ENCODE measurements around the gene WNT7B.

WNT7B gene

DNA sequence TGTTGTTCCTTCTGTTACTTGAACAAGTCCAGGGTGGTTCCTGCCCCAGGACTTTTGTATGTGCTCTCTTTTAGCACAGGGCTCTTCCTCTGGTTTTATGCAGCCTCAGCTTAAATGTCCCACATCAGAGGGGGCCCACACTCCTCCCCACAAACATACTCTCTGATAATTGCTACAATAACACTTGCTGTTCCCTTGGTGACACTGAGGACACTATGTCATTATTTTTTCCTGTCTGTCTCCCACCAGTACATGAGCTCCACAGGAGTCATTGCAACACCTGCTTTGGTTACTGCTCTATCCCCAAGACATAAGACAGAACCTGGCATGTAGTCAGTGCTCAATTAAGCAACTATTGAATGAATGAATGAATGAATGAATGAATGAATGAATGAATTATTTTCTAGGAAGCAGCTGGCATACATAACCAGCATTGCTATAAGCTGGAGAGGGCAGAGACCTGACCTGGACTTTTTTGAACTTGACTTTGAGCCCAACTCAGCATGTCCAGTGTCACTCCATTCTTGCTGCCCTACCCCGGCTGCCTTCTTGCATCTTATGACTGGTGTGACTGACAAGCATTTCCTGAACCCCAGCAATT lies 7.5 kb upstream of the WNT7B start:
- TF ChIP-seq, protein P1, sequence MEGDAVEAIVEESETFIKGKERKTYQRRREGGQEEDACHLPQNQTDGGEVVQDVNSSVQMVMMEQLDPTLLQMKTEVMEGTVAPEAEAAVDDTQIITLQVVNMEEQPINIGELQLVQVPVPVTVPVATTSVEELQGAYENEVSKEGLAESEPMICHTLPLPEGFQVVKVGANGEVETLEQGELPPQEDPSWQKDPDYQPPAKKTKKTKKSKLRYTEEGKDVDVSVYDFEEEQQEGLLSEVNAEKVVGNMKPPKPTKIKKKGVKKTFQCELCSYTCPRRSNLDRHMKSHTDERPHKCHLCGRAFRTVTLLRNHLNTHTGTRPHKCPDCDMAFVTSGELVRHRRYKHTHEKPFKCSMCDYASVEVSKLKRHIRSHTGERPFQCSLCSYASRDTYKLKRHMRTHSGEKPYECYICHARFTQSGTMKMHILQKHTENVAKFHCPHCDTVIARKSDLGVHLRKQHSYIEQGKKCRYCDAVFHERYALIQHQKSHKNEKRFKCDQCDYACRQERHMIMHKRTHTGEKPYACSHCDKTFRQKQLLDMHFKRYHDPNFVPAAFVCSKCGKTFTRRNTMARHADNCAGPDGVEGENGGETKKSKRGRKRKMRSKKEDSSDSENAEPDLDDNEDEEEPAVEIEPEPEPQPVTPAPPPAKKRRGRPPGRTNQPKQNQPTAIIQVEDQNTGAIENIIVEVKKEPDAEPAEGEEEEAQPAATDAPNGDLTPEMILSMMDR (conservative IDR thresholded peaks at IDR 0.05; ENCODE audit: control insufficient read depth, insufficient read depth, low read depth, low read length): no peak
- no peak overlapping the region for H3K4me3 ChIP-seq (ENCODE audit: control insufficient read depth, low read depth, low read length)
- no peak for DNase-seq (ENCODE audit: low read depth)

DNA sequence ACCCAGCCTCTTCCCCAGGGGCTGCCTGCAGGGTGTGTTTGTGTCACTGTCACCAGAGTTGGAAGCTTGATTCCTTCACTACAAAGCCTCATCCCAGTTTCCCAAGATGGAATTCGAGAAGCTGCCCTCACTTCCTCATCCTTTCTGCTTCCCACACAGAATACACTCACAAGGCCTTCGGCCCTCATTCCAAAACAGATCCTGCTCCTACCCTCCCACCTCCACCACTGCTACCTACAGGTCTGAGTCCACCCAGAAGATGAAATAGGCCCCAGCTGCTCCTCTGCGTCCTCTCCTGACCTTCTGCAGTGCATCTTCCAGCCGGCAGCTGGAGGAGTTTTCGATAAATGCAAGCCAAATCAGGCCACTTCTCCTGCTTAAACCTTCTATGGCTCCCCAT lies 6.8 kb upstream of the WNT7B start:
- H3K4me3 ChIP-seq (ENCODE audit: control insufficient read depth, low read depth, low read length): no peak overlapping the region
- TF ChIP-seq, protein P1 (conservative IDR thresholded peaks at IDR 0.05; ENCODE audit: control insufficient read depth, insufficient read depth, low read depth, low read length): no peak
- no peak for DNase-seq (ENCODE audit: low read depth)

DNA sequence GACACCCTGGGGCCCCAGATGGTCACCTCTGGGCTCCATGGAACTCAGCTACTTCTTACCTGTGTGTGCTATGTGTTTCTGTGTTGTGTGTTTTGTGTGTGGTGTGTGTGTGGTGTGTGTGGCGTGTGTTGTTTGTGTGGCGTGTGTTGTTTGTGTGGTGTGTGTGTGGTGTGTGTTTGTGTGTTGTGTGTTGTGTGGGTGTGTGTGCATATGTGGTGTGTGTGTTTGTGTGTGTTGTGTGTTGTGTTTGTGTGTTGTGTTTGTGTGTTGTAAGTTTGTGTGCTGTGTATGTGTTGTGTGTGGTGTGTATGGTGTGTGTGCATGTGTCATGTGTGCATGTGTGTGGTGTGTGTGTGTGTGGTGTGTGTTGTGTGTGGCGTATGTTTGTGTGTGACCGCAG lies 3.8 kb upstream of the WNT7B start:
- TF ChIP-seq, protein P1 (conservative IDR thresholded peaks at IDR 0.05; ENCODE audit: control insufficient read depth, insufficient read depth, low read depth, low read length): no peak
- no peak for DNase-seq (ENCODE audit: low read depth)
- no peak overlapping the region for H3K4me3 ChIP-seq (ENCODE audit: control insufficient read depth, low read depth, low read length)

- no peak for DNase-seq (ENCODE audit: low read depth)
- TF ChIP-seq, protein P1 (conservative IDR thresholded peaks at IDR 0.05; ENCODE audit: control insufficient read depth, insufficient read depth, low read depth, low read length): no peak
Observed at GRCh38 chr22:45980268-45980570, 3.3 kb upstream of the WNT7B start.

DNA sequence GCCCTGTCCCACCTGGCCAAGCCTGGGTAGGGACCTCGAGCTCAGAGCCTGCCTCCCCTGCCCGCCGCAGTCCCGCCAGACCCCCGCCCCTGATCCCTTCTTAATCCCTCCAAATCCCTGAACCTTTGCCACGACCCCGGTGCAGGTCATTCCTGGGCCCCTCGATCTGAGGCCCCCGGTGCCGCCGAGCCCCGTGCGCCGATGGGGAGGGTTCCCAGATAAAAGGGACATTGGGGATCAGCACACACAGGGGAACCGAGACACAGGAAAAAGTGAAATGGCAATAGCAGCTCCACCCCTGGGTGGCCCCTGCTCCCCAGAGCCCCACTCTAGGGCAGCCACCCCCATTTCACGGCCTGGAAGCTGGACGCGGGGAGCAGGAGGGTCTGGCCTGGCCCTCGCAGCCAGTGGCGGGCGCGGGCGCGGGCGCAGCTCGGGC lies 1.3 kb upstream of the WNT7B start:
- TF ChIP-seq, protein P1 (conservative IDR thresholded peaks at IDR 0.05; ENCODE audit: control insufficient read depth, insufficient read depth, low read depth, low read length): no peak
- H3K4me3 ChIP-seq (ENCODE audit: control insufficient read depth, low read depth, low read length): no peak overlapping the region
- DNase-seq (ENCODE audit: low read depth): no peak

More at GRCh38 chr22:45980268-45980570, 3.3 kb upstream of the WNT7B start:
- H3K4me3 ChIP-seq (ENCODE audit: control insufficient read depth, low read depth, low read length): no peak overlapping the region

DNA sequence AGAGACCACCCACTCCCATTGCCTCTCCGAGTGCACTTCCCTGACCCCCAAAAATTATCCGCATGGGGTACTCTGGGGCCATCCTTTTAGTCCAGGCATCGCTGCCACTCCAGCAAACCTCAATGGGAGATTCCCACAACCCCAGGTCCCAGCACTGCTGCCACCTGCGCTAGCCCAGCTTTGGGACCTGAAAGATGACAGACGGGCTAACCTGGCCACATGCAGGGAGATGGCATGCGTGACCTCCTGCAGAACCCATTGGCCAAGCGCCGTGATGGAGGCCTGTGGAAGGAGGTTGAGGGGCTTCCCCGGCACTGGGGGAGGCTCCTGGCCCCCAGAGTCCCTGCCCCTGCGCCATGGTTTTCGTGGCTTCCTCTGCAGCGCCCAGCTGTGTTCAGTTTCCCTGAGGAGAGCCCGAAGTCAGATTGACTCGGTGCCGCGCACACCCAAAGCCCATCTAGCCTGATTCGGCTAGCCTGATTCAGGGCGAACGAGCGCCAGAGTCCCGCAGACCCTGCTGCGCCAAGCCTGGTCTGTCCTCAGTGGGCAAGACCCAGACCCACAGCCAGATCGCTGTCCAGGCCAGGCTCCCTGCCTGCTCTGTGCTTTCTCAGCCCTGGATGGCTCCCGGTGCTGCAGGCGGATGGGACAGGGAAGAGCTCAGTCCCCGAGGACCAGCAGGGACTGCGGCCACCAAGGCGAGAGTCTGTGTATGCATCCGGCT lies 751 bp upstream of the WNT7B start:
- TF ChIP-seq, protein P1 (conservative IDR thresholded peaks at IDR 0.05; ENCODE audit: control insufficient read depth, insufficient read depth, low read depth, low read length): no peak

More for the DNA sequence above, 751 bp upstream of the WNT7B start:
- no peak for DNase-seq (ENCODE audit: low read depth)
- no peak overlapping the region for H3K4me3 ChIP-seq (ENCODE audit: control insufficient read depth, low read depth, low read length)
